NCI-H187 treated with DMSO at 0.1 percent for 48 hours (cell line): ENCODE measurements around the gene IFITM5.
"Not testable (repeated sequence)": the region's sequence is repeated elsewhere in the genome, so short reads cannot be mapped to it uniquely, and the experiment has no call there.

Source experiments
- DNase-seq: peaks from one replicate; lab custom pipeline; 2025; lab: John Stamatoyannopoulos, UW

IFITM5 gene

DNA sequence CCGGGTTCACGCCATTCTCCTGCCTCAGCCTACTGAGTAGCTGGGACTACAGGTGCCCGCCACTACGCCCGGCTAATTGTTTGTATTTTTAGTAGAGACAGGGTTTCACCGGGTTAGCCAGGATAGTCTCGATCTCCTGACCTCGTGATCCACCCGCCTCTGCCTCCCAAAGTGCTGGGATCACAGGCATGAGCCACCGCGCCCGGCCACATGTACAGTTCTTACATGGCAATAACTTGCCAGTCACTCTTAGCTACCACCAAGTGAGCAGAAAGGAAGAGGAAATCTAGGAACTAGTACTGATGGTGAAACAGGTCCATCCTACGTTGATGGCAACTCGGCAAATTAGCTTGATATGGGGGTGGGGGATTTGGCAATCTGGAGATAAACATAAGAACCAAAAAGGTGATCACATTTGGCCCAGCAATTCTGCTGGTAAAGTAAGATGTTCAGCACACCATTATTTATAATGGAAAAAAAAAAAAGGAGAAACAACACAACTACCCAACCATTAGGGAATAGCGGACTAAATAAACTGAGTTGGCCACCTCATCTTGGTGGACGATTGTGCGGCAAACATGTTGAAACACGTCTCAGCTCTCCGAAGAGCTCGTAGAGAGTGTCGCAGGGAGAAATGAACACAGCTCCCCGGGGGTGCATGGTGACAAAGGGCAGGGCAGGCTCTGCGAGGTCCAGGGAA is 15.8 kb downstream of the IFITM5 start:
- DNase-seq, result no peak

DNA sequence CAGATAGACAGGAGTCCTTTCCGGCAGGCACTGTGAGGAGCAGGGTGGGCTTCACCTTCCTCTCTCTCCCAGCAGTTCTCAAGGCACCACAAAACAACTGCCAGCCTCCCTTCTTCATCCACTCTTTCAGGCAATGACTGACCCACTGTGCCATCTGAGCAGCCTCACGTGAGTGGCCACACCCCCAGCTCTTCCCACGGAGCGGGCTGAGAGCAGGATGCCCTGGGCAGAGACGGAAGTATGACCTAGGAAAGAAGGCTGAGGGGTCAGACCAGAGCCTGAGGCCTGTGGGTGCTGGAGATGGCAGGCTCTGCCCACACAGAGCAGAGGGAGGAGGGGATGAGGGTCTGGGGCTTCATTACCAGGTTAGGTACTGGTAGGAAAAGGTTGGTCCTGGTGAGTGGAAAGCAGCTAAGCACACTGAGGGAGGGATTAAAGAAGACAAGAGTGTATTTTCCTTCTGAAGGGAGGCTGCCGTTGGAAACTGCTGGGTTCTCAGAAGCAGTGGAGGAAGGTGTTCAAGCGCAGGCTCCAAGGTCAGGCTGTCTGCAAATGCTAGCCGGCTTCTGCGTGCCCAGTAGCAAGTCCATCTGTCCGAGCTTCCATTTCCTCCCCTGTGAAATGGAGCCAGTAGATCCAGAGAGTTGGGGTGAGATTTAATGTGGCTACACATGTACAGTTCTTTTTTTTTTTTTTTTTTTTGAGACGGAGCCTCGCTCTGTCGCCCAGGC is 16.5 kb downstream of the IFITM5 start:
- DNase-seq, result no peak

DNA sequence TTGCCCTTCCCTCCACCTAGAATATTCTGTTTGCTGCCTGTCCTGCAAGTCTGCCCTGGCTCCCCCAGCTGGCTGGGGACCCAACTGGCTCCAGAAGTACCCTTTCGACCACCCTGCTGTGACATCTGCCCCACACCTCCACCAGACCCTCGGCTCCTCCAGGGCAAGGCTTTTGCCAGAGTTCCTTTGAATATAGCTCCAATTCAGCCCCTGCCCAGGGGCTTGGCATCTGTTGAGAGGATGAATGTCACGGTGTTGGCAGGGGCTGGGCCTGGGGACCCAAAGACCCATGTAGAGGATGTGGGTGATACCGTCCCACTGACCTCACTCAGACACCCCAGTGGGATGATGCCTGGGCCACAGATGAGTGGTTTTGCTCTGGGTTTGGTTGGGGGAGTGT is 17.2 kb downstream of the IFITM5 start:
- DNase-seq, result no peak

DNA sequence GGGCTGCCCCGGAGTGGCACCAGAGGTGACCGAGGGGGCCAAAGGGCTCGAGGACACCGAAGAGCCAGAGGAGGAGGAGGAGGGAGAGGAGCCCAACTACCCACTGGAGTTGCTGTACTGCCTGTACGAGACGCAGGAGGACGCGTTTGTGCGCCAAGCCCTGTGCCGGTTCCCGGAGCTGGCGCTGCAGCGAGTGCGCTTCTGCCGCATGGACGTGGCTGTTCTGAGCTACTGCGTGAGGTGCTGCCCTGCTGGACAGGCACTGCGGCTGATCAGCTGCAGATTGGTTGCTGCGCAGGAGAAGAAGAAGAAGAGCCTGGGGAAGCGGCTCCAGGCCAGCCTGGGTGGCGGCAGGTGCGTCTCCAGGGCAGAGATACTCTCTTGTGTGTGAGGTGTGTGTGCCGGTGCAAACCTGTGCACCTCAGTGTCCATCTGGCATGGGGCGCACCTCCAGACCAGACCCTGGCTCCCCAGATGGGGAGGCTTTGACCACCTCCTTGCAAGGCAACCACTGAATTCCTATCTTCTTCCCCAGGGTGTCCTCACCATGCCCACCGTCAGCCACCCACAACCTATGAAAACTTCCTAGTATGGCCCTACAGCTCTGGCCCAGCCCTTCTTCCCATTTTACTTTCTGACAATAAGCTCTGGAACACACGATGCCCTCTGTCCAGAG is 17.7 kb downstream of the IFITM5 start:
- DNase-seq, result no peak

DNA sequence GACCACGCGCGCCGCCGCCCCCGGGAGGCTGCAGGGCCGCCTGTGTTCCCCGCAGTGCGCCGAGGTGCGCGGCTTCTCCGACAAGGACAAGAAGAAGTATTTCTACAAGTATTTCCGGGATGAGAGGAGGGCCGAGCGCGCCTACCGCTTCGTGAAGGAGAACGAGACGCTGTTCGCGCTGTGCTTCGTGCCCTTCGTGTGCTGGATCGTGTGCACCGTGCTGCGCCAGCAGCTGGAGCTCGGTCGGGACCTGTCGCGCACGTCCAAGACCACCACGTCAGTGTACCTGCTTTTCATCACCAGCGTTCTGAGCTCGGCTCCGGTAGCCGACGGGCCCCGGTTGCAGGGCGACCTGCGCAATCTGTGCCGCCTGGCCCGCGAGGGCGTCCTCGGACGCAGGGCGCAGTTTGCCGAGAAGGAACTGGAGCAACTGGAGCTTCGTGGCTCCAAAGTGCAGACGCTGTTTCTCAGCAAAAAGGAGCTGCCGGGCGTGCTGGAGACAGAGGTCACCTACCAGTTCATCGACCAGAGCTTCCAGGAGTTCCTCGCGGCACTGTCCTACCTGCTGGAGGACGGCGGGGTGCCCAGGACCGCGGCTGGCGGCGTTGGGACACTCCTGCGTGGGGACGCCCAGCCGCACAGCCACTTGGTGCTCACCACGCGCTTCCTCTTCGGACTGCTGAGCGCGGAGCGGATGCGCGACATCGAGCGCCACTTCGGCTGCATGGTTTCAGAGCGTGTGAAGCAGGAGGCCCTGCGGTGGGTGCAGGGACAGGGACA is 18.4 kb downstream of the IFITM5 start:
- DNase-seq, result no peak

DNA sequence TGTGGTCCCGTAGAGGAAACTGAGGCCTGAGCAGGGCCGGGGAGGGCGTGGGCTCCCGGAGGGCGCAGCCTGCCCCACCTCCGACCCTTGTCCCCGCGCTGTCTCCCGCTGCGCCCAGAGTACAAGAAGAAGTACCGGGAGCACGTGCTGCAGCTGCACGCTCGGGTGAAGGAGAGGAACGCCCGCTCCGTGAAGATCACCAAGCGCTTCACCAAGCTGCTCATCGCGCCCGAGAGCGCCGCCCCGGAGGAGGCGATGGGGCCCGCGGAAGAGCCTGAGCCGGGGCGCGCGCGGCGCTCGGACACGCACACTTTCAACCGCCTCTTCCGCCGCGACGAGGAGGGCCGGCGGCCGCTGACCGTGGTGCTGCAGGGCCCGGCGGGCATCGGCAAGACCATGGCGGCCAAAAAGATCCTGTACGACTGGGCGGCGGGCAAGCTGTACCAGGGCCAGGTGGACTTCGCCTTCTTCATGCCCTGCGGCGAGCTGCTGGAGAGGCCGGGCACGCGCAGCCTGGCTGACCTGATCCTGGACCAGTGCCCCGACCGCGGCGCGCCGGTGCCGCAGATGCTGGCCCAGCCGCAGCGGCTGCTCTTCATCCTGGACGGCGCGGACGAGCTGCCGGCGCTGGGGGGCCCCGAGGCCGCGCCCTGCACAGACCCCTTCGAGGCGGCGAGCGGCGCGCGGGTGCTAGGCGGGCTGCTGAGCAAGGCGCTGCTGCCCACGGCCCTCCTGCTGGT is 19.2 kb downstream of the IFITM5 start:
- no peak for DNase-seq

DNA sequence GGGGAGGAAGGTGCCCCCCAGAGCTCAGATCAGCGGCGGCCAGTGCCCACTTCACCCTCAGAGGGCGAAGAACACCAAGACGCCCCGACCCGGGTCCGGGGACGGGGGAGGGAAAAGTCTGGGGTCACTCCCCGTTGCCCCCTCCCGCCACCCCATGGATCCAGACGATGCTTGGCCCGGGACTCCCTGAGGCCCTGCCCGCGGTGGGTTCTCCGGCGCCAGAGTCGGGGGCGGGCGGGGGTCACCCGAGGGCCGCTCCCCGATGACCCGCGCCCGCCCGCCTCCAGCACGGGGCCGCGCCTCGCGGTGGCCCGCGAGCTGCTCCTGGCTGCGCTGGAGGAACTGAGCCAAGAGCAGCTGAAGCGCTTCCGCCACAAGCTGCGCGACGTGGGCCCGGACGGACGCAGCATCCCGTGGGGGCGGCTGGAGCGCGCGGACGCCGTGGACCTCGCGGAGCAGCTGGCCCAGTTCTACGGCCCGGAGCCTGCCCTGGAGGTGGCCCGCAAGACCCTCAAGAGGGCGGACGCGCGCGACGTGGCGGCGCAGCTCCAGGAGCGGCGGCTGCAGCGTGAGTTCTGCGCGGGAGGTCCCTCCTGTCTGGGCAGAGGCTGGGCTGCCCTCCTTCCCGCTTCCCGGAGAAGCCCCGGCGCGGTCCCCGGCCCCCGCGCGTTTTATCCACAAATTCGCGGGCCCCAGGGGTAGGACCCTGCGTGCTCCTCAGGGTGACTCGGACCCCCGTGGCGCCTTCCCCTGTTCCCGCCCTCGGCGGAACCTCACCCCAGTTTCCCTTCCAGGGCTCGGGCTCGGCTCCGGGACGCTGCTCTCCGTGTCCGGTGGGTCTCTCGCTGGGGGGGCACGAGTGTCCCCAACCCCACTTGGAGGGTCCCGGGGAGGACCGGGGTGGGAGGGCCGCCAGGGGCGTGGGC is 20.0 kb downstream of the IFITM5 start:
- DNase-seq, result no peak

DNA sequence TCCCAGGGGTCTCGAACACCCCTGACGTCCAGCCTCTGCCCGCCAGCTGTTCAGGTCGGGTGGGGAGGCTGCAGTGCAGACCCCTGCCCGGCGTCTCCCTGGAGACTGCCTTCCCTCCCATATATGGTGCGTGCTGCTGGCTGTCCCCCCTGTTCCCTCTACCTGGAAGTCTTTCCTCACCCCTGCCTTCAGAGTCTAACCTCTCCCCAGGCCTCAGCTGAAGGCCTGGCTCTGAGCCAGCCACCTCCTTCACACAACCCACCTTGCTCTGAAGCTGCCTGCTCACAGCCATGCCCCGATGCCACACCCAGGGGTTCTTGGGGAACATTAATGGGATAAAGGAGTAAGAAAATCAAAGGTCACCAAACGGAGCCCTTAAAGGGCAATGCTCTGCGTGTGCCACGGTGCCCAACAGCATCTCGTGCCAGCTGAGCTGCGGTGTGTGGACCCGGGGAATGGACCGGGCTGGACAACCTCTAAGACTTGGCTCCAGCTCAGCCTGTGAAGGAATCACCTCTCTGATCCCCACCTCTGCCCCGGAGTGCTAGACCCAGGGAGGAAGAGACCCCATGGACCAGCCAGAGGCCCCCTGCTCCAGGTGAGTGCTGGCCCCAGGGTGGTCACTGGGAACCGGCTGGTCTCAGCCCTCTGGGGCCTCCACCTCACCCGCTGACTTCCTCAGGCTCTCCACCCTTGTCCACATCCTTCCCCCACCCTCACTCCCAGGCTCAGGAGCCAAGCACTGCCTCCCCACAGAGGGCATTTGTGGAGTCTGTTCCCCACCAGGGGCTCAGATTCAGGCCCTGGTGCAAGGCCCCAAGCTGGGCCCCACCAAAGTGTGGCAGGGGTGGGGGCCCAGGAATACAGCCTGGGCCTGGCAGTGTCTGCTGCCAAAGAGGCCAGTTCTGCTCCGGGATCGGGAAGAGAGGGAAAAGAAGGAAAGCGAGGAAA is 21.1 kb downstream of the IFITM5 start, which contains the start of gene NLRP6:
TSS of gene NLRP6 (plus strand) at position 407 of the 951 bp plus-strand sequence. CDS start at position 570, 163 bp downstream.
- DNase-seq, result no peak

DNA sequence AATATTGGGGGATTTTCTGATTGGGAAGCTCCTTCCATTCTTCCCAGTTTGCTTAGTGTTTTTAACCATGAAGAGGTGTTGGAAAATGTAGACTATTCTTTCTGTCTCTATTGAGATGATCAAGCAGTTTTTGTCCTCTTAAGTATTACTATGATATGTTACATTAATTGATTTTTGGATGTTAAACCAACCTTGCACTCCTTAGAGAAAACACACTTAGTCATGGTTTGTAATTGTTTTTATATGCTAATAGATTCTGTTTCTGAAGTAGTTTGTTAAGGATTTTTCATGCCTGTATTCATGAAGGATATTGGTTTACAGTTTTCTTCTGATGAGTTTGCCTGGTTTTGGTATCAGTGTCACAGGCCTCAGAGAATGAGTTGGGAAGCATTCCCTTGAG is 23.1 kb downstream of the IFITM5 start:
- no peak for DNase-seq

DNA sequence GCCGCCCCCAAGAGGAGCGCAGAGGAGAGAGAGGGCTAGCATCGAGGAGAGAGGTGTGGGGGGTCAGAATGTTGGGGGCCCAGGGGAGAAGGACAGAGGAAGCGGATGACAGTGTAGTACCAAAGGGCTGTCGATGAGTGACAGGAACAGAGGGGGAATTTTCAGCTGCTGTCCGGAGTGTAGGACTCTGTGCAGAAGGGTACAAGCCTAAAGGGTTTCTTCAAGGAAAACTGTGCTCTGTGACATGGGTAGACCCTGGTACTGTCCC is 26.5 kb downstream of the IFITM5 start:
- no peak for DNase-seq

DNA sequence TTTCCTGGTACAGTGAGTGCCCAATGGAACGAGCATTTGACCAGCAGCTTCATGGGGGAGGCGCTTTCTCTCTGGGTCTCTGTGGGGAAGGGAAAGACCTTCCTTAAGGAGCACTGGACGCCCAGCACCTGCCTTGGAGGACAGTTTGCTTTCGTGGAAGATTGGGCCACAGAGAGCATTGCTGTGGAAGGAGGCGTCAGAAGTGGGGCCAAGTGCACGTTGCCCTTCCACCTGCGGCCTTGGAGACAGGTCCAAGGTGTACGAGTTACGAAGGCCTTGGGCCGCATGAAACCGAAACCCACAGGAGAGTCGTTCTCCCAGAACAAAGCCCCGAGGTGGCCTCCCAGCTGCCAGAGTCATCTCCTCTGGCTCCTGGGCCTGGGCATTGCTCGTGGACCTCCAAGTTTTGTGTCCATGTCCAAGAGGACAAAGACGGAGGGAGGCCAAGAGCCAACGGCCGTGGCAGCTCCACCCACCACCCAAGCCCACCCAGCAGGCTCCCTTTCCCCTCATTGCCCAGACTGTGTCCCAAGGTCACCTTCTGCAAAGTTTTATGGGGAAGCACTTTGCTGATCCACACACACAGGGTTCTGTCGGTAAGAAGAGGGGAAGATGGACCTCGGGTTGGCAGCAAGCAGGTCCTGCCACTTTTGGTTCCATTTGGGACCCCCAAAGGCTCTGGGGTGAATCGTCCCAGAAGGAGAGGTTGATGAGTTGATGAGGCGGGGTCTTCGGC is 27.0 kb downstream of the IFITM5 start:
- no peak for DNase-seq

DNA sequence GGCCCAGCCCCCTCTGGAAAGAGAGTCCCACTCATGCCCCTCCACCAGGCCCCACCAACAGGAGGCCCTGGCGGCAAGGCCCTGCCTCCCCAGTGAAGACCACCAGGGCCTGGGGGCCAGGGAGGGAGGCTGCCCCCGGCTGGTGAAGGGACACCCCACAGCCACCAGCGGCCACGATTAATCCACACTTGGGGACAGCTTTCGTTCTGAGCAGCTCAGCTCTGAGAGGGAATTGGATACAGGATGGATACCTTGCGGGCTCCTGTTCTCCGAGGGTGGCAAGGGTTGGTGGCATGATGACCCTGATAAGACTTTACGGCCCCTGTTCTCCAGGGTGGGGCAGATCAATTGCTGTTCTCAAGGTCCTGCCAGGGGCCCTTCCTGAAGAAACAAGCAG is 28.0 kb downstream of the IFITM5 start:
- no peak for DNase-seq

DNA sequence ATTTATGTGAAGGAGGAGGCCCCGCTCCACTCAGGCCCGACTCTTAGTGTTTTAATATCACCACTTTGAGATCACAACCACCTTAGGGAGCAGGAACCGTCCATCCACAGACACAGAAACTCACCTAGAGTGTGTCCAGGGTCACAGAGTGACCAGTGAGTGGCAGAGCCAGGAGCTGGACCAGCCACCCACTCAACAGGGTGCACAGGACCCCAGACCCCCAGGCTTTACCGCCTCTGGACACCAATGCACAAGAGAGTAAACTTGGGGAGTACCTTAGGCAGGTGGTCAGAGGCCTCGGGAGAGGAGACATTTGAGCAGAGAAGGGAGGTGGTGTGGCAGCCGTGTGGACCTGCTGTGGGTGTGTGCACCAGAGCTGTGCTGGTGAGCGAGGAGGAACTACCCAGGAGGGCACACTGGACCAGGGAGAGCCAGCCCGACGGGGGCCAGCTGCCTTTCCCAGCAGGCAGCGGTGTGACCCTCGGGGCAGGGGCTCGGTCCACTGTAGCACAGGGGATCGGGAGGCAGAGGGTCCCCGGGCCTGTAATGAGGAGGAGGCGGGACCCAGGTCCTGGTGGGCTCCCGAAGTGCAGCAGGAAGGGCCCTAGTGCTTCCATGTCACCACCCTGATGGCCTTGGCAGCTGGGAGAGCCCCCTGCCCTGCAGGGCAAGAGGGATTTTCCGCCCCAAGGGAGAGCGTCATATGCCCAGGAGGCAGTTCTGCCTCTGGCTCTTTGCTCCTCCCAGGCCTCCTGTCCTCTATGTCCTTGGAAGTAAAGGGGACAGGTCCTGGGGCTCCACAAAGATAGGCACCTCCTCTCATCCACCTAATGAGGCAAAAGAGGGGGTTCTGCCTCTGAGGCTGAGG is 28.6 kb downstream of the IFITM5 start:
- DNase-seq, result no peak

DNA sequence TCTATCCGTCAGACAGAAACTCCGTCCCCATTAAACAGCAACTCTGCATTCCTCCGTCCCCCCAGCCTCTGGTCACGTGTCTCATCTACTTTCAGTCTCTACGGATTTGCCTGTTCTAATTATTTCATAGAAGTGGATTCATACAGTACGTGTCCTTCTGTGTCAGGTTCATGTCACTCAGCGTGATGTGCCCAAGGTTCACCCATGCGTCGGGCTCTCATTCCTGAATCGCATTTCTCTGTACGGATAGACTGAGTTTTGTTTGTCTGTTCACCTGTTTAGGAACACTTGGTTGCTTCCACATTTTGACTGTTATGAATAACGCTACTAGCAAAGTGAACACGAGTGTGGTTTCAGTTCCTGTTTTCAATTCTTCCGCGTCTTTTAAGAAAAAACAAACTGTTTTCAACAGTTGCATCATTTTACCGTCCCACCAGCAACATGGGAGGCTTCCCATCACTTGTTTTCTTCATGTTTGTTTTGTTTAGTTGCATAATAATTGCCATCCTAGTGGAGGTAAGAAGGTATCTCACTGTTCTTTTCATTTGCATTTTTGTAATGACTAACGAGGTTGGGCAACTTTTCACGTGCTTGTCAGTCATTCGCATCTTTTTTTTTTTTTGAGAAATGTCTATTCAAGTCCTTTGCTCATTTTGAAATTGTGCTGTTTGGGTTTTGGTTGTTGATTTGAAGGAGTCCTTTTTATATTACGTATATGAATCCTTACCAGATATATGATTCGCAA is 30.0 kb downstream of the IFITM5 start:
- DNase-seq, result no peak

DNA sequence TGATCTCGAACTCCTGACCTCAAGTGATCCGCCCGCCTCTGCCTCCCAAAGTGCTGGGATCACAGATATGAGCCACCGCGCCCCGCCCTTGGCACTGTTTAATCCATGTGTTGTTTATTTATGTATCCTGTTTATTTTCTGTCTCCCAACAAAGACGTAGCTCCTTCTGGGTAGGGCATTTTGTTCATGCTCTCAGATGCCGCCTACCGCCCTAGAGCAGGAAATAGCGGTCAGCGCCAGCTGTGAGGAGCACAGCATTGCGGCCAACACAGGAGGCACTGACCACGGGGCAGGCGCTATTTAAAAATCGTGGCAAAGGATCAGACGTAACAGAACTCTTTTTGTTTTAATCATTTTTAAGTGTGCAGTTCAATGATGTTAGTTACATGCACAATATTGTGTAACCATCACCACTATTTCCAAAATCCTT is 30.6 kb downstream of the IFITM5 start:
- DNase-seq, result not testable (repeated sequence)

DNA sequence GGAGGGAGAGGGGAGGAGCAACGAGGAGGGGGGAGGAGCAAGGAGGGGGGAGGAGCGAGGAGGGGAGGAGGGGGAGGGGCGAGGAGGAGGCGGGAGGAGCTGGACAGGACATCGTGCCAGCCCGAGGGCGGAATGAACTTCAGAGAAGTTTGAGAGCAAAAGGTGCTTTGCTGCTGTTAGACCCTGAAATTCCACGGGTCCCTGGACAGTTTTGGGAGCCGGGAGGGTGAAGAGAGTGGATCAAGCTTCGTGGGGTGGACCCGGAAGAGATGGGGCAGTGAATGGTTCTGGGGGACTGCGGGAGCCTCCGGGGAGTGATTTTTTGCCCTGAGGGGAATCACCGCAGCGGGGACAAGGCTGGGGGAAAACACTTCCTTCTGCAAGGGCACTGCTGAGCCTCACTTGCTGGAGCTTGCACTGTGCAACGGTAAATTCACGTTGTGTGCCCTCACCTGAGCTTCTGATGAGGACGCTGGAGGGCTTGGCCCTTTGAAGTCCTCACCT is 31.8 kb downstream of the IFITM5 start:
- DNase-seq, result no peak
